Activated CD8-positive, alpha-beta memory T cell treated with anti-CD3 and anti-CD28 coated beads, Interleukin-2, amount 10 ng/mL, durations not matched to agents 7 days and 5 days (primary cell): ENCODE data around the gene TXNDC2. TPM values are rescaled to one million over a fixed set of nuclear protein-coding genes. Genes with fewer than 3 reads are reported as not detected.

Experiments used
- ATAC-seq: fragments of 150-1000 bp; cut with Tn5 transposase; one replicate; pipeline ENCODE4 v1.10.0; 2021; ENCODE audit warnings: moderate library complexity
- CTCF ChIA-PET: fragments of 350-600 bp; sonication (Branson Sonifier 250); formaldehyde crosslinking; loops from one replicate; lab custom pipeline; 2021; ENCODE audit warnings: antibody characterized with exemption; lab: Charles Lee
- DNase-seq: peaks from one replicate; pipeline ENCODE4 v3.0.0-alpha.2; 2020
- H3K27ac Mint-ChIP-seq: one replicate; pipeline ENCODE4 v1.8.0; 2021; ENCODE audit warnings: mild to moderate bottlenecking, mixed read lengths
- H3K27me3 Mint-ChIP-seq: one replicate; pipeline ENCODE4 v1.8.0; 2021; ENCODE audit warnings: mixed read lengths
- H3K36me3 Mint-ChIP-seq: one replicate; pipeline ENCODE4 v1.8.0; 2021; ENCODE audit warnings: mild to moderate bottlenecking, mixed read lengths
- H3K4me1 Mint-ChIP-seq: one replicate; pipeline ENCODE4 v1.8.0; 2021; ENCODE audit warnings: mixed read lengths
- H3K4me3 Mint-ChIP-seq: one replicate; pipeline ENCODE4 v1.8.0; 2021; ENCODE audit warnings: mild to moderate bottlenecking, moderate library complexity, mixed read lengths
- H3K9me3 Mint-ChIP-seq: one replicate; pipeline ENCODE4 v1.8.0; 2022; ENCODE audit warnings: low read depth, mixed read lengths
- total RNA-seq, 2 experiments: library from RNA; stranded (reverse); gene quantifications; one replicate each; pipeline ENCODE4 v1.2.3, GENCODE V29; 2021

Gene TXNDC2
- total RNA-seq, 2 experiments from 2014 or later = not detected

DNA sequence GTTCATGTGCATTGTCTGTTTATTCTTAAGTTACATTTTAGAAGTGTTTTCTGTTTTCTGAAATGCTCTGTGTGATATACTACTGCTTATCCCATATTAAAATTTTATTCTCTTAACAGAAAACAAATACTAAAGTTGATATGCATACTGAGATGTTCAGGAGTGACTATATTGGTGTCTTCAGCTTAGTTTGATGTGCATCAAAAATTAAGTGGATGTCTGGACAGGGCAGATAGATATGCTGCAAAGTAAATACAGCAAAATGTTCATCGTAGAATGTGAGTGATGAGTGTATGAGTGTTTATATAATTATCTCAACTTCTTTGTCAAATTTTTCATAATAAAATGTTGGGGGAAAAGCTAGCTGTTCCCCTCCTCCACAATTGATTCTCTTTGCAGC is 41.2 kb downstream of the TXNDC2 start:
- Mint-ChIP-seq H3K27ac (no peak overlapping the region), H3K36me3 (peaks cover 2% of the 10 kb centered on the region), H3K27me3 (no peaks in the 10 kb centered on the region), H3K4me3 (no peak overlapping the region), H3K4me1 (peaks cover 51% of the 10 kb centered on the region), H3K9me3 (no peaks in the 10 kb centered on the region)
- no peak for ATAC-seq
- no peak for DNase-seq
- CTCF ChIA-PET = interaction anchor here (1.6 kb wide), 1 partner anchor 24 kb away, joined by 4 read pairs; no protein-coding TSS in a partner anchor

DNA sequence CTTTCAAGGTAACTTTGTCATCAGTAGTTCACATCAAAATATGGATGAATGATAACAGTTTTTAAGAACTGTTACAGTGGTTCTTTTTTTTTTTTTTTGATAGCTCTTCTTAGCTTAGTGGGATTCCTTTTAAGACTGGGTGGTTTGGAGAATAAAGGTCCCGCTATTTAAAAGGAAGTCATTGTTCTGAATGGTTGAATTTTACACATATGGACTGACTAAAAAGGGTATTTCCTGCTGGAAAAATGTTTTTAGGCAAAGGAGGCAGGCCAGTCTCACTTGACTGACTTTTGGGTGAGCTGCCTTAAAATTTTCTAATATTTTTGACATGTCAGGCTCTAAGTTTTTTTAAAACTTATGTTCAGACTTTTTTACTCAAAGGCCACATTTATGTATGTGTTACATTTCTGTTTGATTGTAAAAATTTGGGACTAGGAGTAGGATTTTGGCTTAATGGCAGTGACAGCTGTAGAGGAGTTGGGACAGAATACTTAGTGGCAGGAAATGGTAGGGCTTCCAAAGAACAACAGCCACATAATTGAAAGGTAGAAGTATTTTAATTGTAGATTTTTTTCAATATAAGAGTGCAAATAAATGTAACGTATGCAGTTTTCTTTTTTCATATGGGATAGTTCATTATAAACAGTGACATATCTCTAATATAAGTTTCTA is 41.8 kb downstream of the TXNDC2 start:
- no peaks in the 10 kb centered on the region for H3K27me3 Mint-ChIP-seq
- no peak overlapping the region for H3K4me3 Mint-ChIP-seq
- DNase-seq (no peak), ATAC-seq (no peak)
- H3K4me1 Mint-ChIP-seq = peaks cover 47% of the 10 kb centered on the region
- H3K36me3 Mint-ChIP-seq = peaks cover 6% of the 10 kb centered on the region
- H3K27ac Mint-ChIP-seq = no peak overlapping the region
- no peaks in the 10 kb centered on the region for H3K9me3 Mint-ChIP-seq
- CTCF ChIA-PET = interaction anchor here (1.6 kb wide), 1 partner anchor 23 kb away, joined by 4 read pairs; no protein-coding TSS in a partner anchor

DNA sequence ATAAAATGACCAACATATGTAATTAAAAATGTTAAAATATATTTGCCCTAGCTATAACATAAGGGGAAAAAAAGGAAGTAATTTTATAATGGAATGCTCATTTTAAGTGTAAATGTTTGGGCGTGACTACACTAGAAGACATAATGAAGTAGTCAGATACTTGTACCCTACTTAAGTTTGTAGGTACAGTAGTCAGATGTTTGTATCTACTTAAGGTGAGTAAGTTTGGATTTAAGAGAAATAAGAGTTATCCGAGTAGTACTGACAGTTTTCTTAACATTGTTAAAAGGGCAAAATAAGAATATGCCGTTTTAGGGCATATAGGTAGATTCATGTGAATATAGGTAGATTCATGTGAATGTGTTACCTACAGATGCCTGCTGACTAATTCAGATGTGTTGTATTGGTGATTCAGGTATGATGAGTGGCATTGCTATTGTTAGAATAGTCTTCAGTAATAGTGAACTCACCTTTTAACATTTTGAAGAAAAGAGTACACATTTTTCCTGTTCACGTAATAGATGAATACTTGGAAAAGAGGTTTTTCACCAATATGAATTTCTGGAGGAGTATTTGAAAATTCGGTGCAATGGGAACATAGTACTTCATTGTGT is 43.0 kb downstream of the TXNDC2 start:
- CTCF ChIA-PET = interaction anchor here (0.9 kb wide), 1 partner anchor 591 kb away, joined by 3 read pairs; no protein-coding TSS in a partner anchor
- no peak overlapping the region for H3K4me3 Mint-ChIP-seq
- H3K27ac Mint-ChIP-seq = no peak overlapping the region

DNA sequence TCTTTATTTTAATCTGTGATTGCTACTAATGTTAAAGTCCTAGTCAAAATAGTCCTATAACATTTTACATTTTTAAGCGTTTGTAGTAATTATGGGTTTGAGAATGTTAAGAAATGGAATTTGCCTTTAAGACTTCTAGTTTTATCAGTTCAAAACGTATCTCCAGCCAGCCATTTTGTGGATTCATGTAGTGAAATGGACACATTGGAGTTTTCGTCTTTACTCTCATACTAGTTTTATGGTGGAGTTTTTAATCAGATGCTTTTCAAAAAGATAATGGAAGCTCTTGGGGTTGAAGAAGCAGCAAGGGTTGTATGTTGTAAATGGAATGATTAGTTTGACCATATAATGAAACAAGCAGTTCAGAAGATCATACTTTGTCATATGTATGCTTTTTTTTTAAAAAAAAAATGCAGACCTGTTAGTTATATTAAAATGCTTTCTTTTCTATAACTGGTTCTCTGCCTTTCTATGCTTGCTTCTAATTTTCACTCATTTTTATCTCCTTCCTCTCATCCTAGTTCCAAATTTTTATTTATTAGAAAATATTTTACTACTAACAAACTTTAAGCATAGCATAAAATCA is 44.6 kb downstream of the TXNDC2 start:
- H3K4me3 Mint-ChIP-seq = no peak overlapping the region
- H3K36me3 Mint-ChIP-seq = peaks cover 15% of the 10 kb centered on the region
- no peaks in the 10 kb centered on the region for H3K27me3 Mint-ChIP-seq
- no peaks in the 10 kb centered on the region for H3K9me3 Mint-ChIP-seq
- H3K4me1 Mint-ChIP-seq = peaks cover 35% of the 10 kb centered on the region
- DNase-seq (no peak), ATAC-seq (no peak)
- H3K27ac Mint-ChIP-seq = no peak overlapping the region
- CTCF ChIA-PET = no interaction called here

More for the DNA sequence above, 43.0 kb downstream of the TXNDC2 start:
- Mint-ChIP-seq H3K27me3 (no peaks in the 10 kb centered on the region), H3K36me3 (peaks cover 12% of the 10 kb centered on the region), H3K9me3 (no peaks in the 10 kb centered on the region), H3K4me1 (peaks cover 44% of the 10 kb centered on the region)
- ATAC-seq (no peak), DNase-seq (no peak)

DNA sequence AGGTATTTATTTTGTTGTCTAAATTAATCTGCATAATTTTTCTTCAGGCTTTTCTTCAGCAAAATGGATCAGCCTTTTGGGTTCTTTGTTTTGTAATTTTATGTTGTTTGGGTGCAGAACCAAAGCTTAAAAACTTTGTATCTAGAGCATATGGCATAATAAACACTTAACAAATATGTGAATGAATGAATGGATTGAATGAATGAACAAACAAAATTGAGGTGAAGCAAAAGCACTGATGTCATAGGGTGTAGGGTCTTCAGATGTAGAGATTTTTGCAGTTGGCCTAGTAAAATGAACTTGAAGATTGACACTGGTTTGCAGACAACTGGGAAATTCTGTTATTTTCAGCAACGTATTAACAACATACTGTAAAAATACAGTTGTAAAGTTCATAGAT is 45.4 kb downstream of the TXNDC2 start:
- DNase-seq = no peak
- Mint-ChIP-seq H3K36me3 (peaks cover 17% of the 10 kb centered on the region), H3K9me3 (no peaks in the 10 kb centered on the region), H3K4me3 (no peak overlapping the region), H3K4me1 (peaks cover 29% of the 10 kb centered on the region), H3K27ac (no peak overlapping the region), H3K27me3 (no peaks in the 10 kb centered on the region)
- no peak for ATAC-seq
- CTCF ChIA-PET = no interaction called here

DNA sequence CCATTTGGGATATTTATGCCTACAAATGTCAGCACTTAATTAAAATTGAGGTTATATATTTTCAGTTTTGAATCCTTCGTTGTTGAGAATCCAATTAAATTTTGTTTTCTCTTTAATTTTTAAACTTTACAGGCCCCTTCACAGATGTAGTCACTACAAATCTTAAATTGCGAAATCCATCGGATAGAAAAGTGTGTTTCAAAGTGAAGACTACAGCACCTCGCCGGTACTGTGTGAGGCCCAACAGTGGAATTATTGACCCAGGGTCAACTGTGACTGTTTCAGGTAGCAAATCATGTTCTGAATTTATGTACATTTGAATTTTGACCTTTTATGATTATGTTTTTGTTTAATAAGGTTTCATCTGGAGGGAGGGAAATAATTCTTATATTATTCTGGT is 45.9 kb downstream of the TXNDC2 start:
- ATAC-seq (no peak), DNase-seq (no peak)
- Mint-ChIP-seq H3K4me3 (no peak overlapping the region), H3K27me3 (no peaks in the 10 kb centered on the region), H3K9me3 (no peaks in the 10 kb centered on the region), H3K36me3 (peaks cover 21% of the 10 kb centered on the region), H3K4me1 (peaks cover 24% of the 10 kb centered on the region), H3K27ac (no peak overlapping the region)
- CTCF ChIA-PET = no interaction called here

DNA sequence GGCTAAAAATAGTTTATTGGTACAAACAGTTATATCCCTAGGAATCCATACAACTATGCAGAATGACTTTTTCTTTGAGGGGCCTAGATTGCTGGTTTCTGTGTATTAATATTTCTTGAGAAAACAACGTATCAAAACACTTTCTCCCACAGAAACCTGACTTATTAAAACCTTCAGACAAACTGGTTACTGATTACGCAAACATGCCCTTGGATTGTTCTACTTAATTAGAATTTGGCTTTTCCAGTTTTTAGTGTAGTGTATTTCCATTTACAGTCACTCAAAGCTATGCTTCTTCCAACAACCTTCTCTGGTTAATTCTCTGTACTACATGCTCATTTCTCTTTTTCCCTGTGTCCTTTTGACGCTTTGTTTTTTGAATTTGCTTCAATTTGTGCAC is 48.1 kb downstream of the TXNDC2 start:
- no peak for ATAC-seq
- CTCF ChIA-PET = no interaction called here
- Mint-ChIP-seq H3K9me3 (no peaks in the 10 kb centered on the region), H3K4me1 (peaks cover 11% of the 10 kb centered on the region), H3K27me3 (no peaks in the 10 kb centered on the region), H3K4me3 (no peak overlapping the region), H3K36me3 (peaks cover 31% of the 10 kb centered on the region), H3K27ac (no peak overlapping the region)
- no peak for DNase-seq

DNA sequence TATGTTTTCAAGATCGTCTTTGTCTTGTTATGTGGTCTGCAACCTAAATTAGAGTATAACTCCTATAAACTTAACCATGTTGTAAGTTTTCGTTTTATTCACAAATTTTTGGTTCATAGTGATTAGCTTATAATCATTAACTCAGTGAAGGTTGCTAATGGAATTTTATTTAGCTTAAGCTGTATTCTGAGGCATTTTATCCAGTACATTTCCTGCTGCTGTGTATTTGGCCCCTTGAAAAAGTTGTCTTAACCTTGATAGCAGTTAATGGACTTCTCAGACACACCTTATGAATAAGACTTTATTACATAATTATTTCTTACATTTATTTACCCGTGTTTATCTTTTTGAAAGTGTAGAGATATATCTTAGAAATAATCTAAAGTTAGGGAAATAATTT is 48.5 kb downstream of the TXNDC2 start:
- peaks cover 31% of the 10 kb centered on the region for H3K36me3 Mint-ChIP-seq
- ATAC-seq (no peak), DNase-seq (no peak)
- no peaks in the 10 kb centered on the region for H3K9me3 Mint-ChIP-seq
- no peak overlapping the region for H3K4me3 Mint-ChIP-seq
- CTCF ChIA-PET = no interaction called here
- peaks cover 8% of the 10 kb centered on the region for H3K4me1 Mint-ChIP-seq
- H3K27me3 Mint-ChIP-seq = no peaks in the 10 kb centered on the region
- no peak overlapping the region for H3K27ac Mint-ChIP-seq

Other genes with a start within 250 kb of the TXNDC2 start
- not detected for gene RAB31, start 177.7 kb upstream of the TXNDC2 start, total RNA-seq
- gene VAPA, start 28.0 kb downstream of the TXNDC2 start, total RNA-seq = 100 to 1,000 TPM; 107 to 134 TPM